Epidermal melanocyte (primary cell): ENCODE data around the gene PLA2G6.
"Not testable (repeated sequence)": the region's sequence is repeated elsewhere in the genome, so short reads cannot be mapped to it uniquely, and the experiment has no call there.

Source experiments
- DNase-seq: peaks from one replicate; pipeline ENCODE4 v3.0.0; 2011; ENCODE audit warnings: low spot score; ENCODE audit not compliant: insufficient read length

PLA2G6 gene

GRCh38 chr22:38191055-38191454 lies 9.4 kb upstream of the PLA2G6 start:
- DNase-seq = no peak

- DNase-seq = no peak
Observed at GRCh38 chr22:38190581-38190980, 9.0 kb upstream of the PLA2G6 start.

GRCh38 chr22:38189104-38189503 lies 7.5 kb upstream of the PLA2G6 start:
- no peak for DNase-seq

- DNase-seq = no peak
Observed at GRCh38 chr22:38187413-38188212, 6.0 kb upstream of the PLA2G6 start.

- DNase-seq = no peak
Observed at GRCh38 chr22:38186429-38186828, 4.8 kb upstream of the PLA2G6 start.

GRCh38 chr22:38184788-38185187 lies 3.2 kb upstream of the PLA2G6 start:
- DNase-seq = no peak

- DNase-seq = no peak
Observed at GRCh38 chr22:38180841-38181452, 683 bp downstream of the PLA2G6 start.

- DNase-seq = not testable (repeated sequence)
Observed at GRCh38 chr22:38178605-38178937, 3.1 kb downstream of the PLA2G6 start.

GRCh38 chr22:38177926-38178604 lies 3.6 kb downstream of the PLA2G6 start:
- DNase-seq = peak; percentile 75

GRCh38 chr22:38177571-38177925 lies 4.1 kb downstream of the PLA2G6 start:
- not testable (repeated sequence) for DNase-seq

- DNase-seq = no peak
Observed at GRCh38 chr22:38177044-38177443, 4.6 kb downstream of the PLA2G6 start.

- peak; percentile 74 for DNase-seq
Observed at GRCh38 chr22:38176170-38176741, 5.4 kb downstream of the PLA2G6 start.

- no peak for DNase-seq
Observed at GRCh38 chr22:38175206-38176118, 6.2 kb downstream of the PLA2G6 start.

- DNase-seq = no peak
Observed at GRCh38 chr22:38174626-38175025, 7.0 kb downstream of the PLA2G6 start.

- DNase-seq = no peak
Observed at GRCh38 chr22:38173641-38173906, 8.1 kb downstream of the PLA2G6 start.

GRCh38 chr22:38172832-38173640 lies 8.6 kb downstream of the PLA2G6 start:
- DNase-seq = no peak

- no peak for DNase-seq
Observed at GRCh38 chr22:38171927-38172831, 9.5 kb downstream of the PLA2G6 start.

GRCh38 chr22:38170469-38170868 lies 11.2 kb downstream of the PLA2G6 start:
- DNase-seq = no peak

- DNase-seq = no peak
Observed at GRCh38 chr22:38169116-38169515, 12.5 kb downstream of the PLA2G6 start.

GRCh38 chr22:38167988-38168407 lies 13.6 kb downstream of the PLA2G6 start:
- no peak for DNase-seq
